Mononuclear cell (primary cell): ENCODE measurements around the gene IPPK. TPM values are rescaled to one million over a fixed set of nuclear protein-coding genes. Genes with fewer than 3 reads are reported as not detected.
"Not testable (repeated sequence)": the region's sequence is repeated elsewhere in the genome, so short reads cannot be mapped to it uniquely, and the experiment has no call there.

Experiments used
- H3K27me3 ChIP-seq: 2 replicates; pipeline ENCODE4 v1.6.0; 2011; ENCODE audit warnings: low read length, control low read depth; ENCODE audit not compliant: insufficient read depth
- H3K4me1 ChIP-seq: 2 replicates; pipeline ENCODE4 v1.5.1; 2011; ENCODE audit warnings: mild to moderate bottlenecking, low read length, control low read depth; ENCODE audit not compliant: insufficient read depth
- H3K4me3 ChIP-seq: 2 replicates; pipeline ENCODE4 v1.5.1; 2011; ENCODE audit warnings: mild to moderate bottlenecking, low read length, moderate library complexity
- H3K9me3 ChIP-seq: 2 replicates; pipeline ENCODE4 v1.5.1; 2011; ENCODE audit warnings: low read depth, mild to moderate bottlenecking, control low read depth, low read length
- total RNA-seq: library from RNA; depleted of rRNA; stranded (reverse); fragments of >200 nt; gene quantifications from one replicate; pipeline ENCODE4 v1.2.3, GENCODE V29; 2012

IPPK gene
- total RNA-seq, 1 donor = 4.7 TPM

DNA sequence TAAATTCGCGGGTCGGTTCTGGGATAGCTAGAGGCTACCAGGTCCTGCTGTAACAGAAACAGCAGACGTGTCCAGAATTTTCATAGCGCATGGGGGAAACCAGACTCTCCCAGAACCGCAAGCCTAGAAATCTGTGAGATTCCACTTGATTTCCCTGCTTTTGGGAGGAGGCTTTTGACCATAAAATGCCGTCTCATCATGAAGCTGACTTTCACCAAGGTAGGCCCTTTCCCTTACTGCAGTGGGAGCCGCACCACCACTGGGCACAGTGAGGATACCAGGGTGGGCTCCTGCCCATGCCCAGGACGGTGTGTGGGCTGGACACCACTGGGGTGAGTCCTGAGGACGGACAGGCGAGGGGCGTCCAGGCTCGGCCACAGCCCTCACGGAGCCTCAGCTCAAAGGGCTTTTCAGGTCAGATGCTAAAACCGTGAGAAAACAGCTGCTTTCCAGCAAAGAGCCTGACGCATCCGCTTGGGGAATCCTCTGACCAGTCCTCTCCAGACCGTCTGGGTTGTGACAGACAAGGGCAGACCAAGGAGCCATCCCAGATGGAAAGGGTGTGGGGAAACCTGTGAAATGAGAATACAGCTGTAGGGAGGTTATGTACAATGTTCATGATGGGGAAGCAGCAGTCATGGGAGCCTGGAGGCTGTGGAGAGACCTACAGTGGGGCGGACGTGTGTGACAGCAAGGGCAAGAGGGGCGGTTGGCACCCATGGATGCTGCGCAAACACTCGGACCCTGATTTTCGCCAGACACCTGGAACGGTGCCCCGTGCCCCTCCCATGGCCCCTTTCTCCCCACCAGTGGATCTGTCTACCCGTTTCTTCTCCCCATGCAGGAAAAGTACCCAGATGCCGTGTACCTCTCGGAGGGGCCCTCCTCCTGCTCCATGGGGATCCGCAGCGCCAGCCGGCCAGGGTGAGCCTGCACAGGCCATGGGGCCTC lies 59.2 kb downstream of the IPPK start:
- H3K4me1 ChIP-seq = no peaks in the 10 kb centered on the region
- no peaks in the 10 kb centered on the region for H3K27me3 ChIP-seq
- no peak overlapping the region for H3K4me3 ChIP-seq
- no peaks in the 10 kb centered on the region for H3K9me3 ChIP-seq

GRCh38 chr9:92608909-92609445 lies 61.0 kb downstream of the IPPK start:
- Histone ChIP-seq H3K4me3 (no peak overlapping the region), H3K9me3 (no peaks in the 10 kb centered on the region), H3K27me3 (no peaks in the 10 kb centered on the region), H3K4me1 (no peaks in the 10 kb centered on the region)

DNA sequence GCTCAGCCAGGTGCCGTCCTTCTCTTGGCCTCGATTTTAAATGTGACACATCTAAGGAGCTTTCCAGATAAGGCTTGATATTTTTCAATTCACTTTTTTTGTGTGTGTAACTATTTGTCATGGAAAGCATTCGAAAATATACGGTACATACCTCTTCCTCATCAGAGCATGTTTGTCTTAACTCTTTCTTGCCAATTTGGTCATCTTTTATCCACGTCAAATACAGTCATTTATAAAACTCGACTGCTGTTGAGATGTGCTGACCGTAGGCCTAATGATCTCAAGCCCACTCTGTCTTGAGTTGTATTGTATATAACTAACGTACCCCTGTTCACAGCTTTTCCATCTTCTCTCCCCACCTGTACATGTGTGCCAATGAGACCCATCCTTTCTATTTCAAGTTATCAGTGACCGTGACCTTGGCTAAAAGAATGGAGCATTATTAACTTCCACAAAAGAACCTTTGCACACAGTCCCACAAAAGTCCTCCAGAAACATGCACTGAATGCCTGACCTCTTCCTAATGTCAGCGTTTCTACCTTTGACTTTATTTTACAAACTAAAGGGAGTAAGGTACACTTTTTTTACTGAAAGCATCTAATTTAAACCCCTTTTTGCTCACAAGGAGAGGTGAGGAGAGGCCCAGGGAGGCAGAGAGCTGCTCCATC lies 61.6 kb downstream of the IPPK start:
- H3K4me1 ChIP-seq = no peaks in the 10 kb centered on the region
- no peaks in the 10 kb centered on the region for H3K27me3 ChIP-seq
- no peak overlapping the region for H3K4me3 ChIP-seq
- no peaks in the 10 kb centered on the region for H3K9me3 ChIP-seq

DNA sequence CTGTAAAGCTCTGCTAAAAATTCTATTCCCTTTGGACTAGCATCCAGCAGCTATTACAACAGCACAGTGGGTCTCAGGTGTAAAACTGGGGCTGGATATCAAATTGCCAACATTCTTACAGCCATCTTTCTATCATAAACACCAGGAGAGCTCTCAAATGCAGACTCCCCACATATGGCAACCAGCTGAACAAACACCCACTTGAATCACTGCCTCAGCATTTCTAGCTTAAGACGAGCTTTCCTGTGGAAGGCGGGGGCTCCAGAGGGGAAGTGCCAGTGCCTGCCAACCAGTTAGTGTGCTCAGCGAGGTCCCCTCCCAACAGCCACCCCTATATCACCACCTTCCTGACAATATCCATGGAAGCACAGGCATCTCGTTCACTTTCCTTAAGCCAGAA lies 62.2 kb downstream of the IPPK start:
- Histone ChIP-seq H3K4me3 (no peak overlapping the region), H3K27me3 (no peaks in the 10 kb centered on the region), H3K4me1 (no peaks in the 10 kb centered on the region), H3K9me3 (no peaks in the 10 kb centered on the region)

GRCh38 chr9:92607088-92607487 lies 62.8 kb downstream of the IPPK start:
- Histone ChIP-seq H3K9me3 (no peaks in the 10 kb centered on the region), H3K27me3 (no peaks in the 10 kb centered on the region), H3K4me1 (no peaks in the 10 kb centered on the region), H3K4me3 (no peak overlapping the region)

DNA sequence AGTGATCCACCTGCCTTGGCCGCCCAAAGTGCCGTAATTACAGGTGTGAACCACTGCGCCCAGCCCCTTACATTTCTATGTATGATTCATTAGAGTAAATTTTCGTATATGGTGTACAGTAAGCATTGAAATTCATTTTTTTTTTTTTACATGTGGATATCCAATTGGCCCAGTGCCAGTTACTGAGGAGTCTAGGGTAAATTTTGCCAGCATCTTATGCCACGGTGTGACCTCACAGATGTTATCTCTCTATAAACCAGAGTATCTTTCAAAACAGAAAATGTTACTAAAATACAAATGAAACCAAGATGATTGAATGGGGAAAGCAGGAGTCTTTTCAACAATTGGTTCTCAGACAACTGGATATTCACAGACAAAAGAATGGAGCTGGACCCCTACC lies 64.7 kb downstream of the IPPK start:
- Histone ChIP-seq H3K4me3 (no peak overlapping the region), H3K9me3 (no peaks in the 10 kb centered on the region), H3K27me3 (no peaks in the 10 kb centered on the region), H3K4me1 (no peaks in the 10 kb centered on the region)

GRCh38 chr9:92603990-92604389 lies 65.9 kb downstream of the IPPK start:
- H3K9me3 ChIP-seq = no peaks in the 10 kb centered on the region
- H3K27me3 ChIP-seq = no peaks in the 10 kb centered on the region
- no peak overlapping the region for H3K4me3 ChIP-seq
- no peaks in the 10 kb centered on the region for H3K4me1 ChIP-seq

GRCh38 chr9:92603100-92603499 lies 66.8 kb downstream of the IPPK start:
- H3K4me3 ChIP-seq = no peak overlapping the region
- no peaks in the 10 kb centered on the region for H3K4me1 ChIP-seq
- H3K27me3 ChIP-seq = no peaks in the 10 kb centered on the region
- H3K9me3 ChIP-seq = no peaks in the 10 kb centered on the region

DNA sequence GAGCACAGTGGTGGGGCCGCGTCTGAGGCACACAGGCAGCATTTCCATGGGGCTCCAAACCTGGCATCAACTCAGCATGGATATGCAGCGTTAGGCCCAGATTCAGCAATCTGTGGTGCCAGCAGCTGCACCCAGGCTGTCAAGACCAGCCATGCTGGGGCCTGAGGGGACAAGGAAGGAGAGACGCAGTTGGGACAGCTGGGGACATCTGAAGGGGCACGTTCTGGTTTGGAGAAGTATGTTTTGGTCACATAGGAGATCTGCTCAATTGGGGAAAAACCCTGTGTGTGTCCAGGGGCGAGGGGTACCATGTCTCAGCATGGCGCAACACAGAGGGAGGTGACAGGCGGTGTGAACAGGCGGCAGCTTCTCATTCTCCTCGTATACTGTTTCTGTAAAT lies 67.5 kb downstream of the IPPK start:
- no peak overlapping the region for H3K4me3 ChIP-seq
- no peaks in the 10 kb centered on the region for H3K27me3 ChIP-seq
- no peaks in the 10 kb centered on the region for H3K4me1 ChIP-seq
- H3K9me3 ChIP-seq = no peaks in the 10 kb centered on the region

DNA sequence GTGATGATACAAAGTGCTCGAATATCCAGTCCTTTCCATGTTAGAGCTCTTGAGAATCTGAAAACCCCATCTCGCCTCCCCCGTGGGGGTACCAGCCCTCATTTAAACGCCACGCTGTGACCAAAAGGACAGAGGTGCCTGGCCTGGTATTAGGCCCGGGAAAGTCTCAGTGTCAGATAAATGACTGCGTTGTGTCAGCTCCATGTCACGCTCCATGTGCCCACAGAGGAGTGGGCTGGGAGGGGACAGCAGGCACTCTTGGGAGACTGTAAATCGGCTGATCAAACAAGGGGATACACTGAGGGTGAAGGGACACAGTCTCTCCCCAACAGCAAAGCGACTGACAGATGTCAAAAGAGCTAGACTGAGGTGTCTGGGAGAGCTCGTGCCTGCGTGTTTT lies 68.5 kb downstream of the IPPK start:
- Histone ChIP-seq H3K27me3 (no peaks in the 10 kb centered on the region), H3K4me3 (no peak overlapping the region), H3K9me3 (no peaks in the 10 kb centered on the region), H3K4me1 (no peaks in the 10 kb centered on the region)

DNA sequence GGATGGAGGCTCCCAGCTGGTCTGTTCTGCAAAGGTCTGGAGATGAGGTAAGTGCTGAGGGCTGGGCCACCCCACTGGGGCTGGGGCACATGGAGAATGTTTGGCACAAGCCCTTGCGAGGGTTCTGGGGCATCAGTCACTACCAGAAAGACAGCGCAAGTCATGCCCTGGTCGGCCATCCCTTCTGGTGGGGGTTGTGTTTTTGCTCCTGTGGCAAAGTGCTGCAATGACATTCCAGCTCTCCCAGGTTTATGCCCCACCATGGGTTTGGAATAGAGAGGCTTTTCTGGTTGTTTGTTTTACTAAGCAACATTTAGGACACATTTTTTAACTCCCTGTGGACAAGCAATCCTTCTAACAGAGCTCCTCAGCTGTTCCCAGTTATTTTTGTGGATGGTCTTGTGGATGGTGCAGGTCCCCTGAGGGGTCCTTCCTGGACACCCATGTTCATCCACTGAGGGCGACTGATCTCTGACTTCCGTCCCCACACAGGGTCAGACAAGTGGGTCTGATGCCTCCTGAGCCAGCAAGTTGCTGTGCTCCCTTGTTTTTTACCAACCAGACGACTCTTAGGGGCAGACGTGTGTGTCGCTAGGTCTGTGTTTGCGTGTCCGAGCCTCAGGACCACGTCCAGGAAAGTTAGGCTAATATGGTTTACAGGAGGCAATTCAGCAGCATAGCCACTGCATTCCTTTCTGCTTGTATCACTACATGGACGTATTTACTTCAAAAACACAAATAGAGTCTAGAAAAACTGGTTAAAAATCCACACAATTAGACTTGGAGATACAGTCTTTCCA lies 69.3 kb downstream of the IPPK start:
- Histone ChIP-seq H3K4me1 (peaks cover 4% of the 10 kb centered on the region), H3K9me3 (no peaks in the 10 kb centered on the region), H3K4me3 (no peak overlapping the region), H3K27me3 (no peaks in the 10 kb centered on the region)

- H3K27me3 ChIP-seq = no peaks in the 10 kb centered on the region
- H3K4me3 ChIP-seq = no peak overlapping the region
- H3K9me3 ChIP-seq = no peaks in the 10 kb centered on the region
- peaks cover 4% of the 10 kb centered on the region for H3K4me1 ChIP-seq
Measured at GRCh38 chr9:92599938-92600461, 69.9 kb downstream of the IPPK start.

- H3K4me3 ChIP-seq = no peak overlapping the region
- no peaks in the 10 kb centered on the region for H3K9me3 ChIP-seq
- no peaks in the 10 kb centered on the region for H3K27me3 ChIP-seq
- peaks cover 4% of the 10 kb centered on the region for H3K4me1 ChIP-seq
Measured at GRCh38 chr9:92598382-92598781, 71.5 kb downstream of the IPPK start.

DNA sequence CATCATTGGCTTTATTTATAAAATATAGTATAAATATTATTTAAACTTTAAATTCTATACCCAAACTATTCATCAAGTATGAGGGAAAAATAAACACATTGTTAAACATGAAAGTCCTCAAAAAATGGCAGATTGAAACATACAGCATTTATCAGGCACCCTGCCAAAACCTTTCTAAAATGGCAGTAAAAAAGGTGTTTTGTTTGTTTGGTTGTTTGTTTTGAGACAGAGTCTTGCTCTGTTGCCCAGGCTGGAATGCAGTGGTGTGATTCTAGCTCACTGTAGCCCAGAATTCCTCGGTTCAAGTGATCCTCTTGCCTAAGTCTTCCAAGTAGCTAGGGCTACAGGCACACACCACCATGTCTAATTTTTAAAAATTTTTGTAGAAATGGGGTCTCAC lies 74.0 kb downstream of the IPPK start:
- H3K4me3 ChIP-seq = no peak overlapping the region
- no peaks in the 10 kb centered on the region for H3K27me3 ChIP-seq
- no peaks in the 10 kb centered on the region for H3K9me3 ChIP-seq
- peaks cover 4% of the 10 kb centered on the region for H3K4me1 ChIP-seq

DNA sequence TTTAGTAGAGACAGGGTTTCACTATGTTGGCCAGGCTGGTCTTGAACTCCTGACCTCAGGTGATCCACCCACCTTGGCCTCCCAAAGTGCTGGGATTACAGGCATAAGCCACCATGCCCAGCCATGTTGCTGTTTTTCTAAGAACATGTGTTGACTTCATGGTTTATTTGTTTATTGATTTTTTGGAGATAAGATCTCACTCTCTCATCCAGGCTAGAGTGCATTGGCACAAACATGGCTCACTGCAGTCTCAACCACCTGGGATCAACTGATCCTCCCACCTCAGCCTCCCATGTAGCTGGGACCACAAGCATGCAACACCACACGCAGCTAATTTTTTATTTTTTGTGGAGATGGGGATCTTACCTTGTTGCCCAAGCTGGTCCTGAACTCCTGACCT lies 74.9 kb downstream of the IPPK start:
- not testable (repeated sequence) for H3K4me1 ChIP-seq, H3K9me3 ChIP-seq, H3K4me3 ChIP-seq, H3K27me3 ChIP-seq
